Keratinocyte (primary cell): ENCODE measurements around the gene IMPDH1.

Experiments used
- CTCF ChIP-seq, 3 experiments: IDR thresholded peaks in 1 of 3; conservative IDR thresholded peaks in 1 of 3; optimal IDR thresholded peaks in 1 of 3; 2 replicates in 2 of 3; 3 replicates in 1 of 3; pipeline versions ENCODE3 to v1.5.1; 2011; ENCODE audit warnings: low read length in 3 of 3, mild to moderate bottlenecking in 3 of 3, moderate library complexity in 2 of 3, control low read depth in 1 of 3, inconsistent platforms in 1 of 3; ENCODE audit not compliant: insufficient read depth in 2 of 3; ENCODE audit errors: extremely low read depth in 1 of 3
- EZH2 ChIP-seq: IDR thresholded peaks from one replicate; pipeline ENCODE4 v1.6.1; 2012; ENCODE audit warnings: inconsistent platforms, mild to moderate bottlenecking, low read length, moderate library complexity

GRCh38 chr7:128450409-128450808, 40.6 kb upstream of the IMPDH1 start:
- TF ChIP-seq CTCF (optimal IDR thresholded peaks at IDR 0.05 in 1 of 3, IDR thresholded peaks at IDR 0.05 in 1 of 3, conservative IDR thresholded peaks at IDR 0.05 in 1 of 3; ENCODE audit: extremely low read depth in 1 of 3, insufficient read depth in 2 of 3, low read length in 3 of 3) (no peak), EZH2 (no peak)
